Ecto neural progenitor cell (in vitro differentiated cells): ENCODE results near the gene CDC14B.
"Not testable (repeated sequence)": the region's sequence is repeated elsewhere in the genome, so short reads cannot be mapped to it uniquely, and the experiment has no call there.

Experiments
- DNase-seq: peaks from one replicate; pipeline ENCODE4 v3.0.0-alpha.2; 2018; ENCODE audit warnings: low spot score

The CDC14B gene

DNA sequence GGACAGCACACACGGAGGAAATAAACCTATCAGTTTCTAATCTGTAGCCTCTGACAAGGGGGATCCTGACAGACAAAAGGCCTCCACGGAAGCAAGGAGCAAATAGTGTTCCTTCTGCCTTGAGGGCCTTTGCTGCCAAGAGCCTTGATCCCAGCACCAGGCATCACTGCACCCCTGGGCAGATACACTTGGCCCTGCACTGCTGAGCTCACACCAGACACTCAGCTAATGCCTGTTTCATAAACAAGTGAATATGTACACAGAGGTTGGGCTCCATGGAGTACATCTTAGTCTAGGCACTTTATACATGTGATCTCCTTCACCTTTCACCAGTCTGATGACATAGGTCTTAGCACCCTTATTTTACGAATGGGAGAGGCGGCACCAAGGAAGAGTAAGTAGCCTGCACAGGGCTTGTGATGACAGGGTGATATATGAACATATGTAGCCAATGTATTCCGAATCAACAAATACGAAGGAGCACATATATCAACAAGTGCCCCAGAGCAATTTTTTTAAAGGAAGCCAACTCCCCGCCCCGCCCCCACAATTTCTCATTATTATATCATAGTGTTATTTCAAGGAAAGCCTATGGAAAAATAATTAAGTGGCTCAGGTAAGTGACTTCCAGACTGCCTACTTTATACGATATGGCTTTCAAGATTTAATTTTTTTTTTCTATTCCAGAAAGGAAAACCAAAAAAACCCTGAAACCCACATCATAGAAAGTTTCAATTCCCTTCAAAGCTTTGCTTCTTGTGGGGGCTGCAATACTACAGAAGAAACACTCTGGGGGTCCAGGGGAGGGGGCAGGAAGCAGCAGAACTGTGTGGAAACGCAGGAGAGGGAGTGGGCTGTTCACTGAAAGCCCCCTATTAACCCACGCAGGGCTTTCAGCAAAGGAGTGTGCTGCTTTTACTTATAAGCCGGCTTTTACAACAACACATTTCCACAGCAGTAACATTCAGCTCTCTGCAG, 32.0 kb downstream of the CDC14B start:
- DNase-seq = no peak

DNA sequence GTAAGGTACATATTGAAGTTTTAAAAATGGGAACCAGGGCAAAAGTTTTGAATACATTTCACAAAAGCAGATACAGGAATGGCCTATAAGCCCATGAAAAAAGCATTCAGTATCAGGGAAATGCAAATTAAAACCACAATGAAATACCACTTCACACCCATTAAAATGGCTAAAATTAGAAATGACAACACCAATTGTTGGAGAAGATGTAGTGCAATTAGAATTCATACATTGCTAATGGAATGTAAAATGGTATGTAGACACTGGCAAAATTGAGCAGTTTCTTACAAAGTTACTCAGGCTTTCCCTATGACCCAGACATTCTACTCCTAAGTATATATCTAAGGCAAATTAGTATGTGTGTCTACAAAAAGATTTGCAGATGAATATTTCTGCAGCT, 34.2 kb downstream of the CDC14B start:
- DNase-seq = no peak

DNA sequence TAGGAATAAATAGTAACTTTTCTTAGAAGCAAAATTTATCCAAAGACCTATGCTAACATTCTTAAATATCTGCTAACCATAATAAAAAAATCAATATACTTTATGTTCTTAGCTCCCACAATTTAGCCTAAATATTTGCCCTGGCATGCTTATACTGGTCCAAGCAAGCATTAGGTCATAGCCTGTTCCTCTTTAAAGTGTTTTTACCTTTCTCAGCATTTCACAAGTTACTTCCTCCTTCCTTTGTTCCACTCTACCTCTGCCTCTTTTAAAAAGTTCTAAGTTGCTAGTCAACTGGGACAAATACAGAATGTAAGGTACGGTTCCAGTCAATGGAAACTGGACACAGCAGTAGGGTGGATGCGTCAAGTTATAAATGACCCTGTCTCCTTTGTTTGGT, 37.4 kb downstream of the CDC14B start:
- not testable (repeated sequence) for DNase-seq

DNA sequence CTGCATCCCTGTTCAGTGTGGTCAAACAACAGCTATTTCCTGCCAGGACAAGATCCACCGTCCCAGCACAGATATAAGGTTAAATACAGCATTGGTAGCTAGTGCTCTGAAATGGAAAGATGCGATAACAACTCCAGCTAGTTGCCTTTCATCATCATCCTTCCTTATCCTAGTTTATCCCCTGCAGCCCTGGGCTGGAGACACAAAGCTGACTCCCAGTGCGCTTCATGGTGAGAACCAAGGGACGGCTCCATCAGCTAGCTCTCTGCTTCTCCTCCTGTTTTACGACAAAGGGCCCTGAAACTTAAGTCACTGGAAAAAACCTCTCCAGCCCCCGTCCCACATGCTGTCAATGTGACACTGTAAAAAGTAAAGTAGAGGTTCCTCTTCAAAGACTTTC, 37.9 kb downstream of the CDC14B start:
- DNase-seq = no peak

DNA sequence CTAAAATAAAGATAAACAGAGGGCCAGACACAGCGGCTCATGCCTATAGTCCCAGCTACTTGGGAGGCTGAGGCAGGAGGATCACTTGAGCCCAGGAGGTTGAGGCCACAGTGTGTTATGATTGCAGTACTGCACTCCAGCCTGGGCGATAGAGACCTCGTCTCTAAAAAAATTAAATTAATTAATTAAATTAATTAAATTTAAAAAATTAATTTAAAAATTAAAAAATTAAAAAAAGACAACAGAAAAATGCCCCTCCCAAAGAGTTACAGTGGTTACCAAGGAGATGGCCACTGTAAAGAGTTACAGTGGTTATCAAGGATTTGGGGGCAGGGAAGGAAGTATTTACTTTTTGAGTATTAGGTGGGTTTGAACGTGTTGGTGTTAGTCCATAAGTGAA, 38.3 kb downstream of the CDC14B start:
- DNase-seq = no peak

DNA sequence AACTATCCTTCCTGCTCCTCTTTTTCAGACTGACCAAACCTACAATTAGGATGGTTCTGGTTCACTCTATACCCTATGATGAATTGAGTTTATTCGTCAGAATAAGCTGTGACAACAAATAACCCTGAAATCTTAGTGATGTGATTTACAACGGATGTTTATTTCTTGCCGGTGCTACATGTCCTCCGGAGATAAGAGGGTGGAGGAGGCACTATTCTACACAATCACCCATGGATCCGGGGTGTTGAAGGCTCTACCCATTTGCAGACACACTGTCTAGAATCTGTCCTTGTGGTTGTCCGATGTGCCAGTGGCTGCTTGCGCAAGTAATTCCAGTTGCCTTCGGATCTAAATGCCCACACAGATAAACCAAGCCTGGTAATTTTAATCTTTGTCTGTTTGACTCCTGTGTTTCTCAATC, 44.7 kb downstream of the CDC14B start:
- DNase-seq = no peak

DNA sequence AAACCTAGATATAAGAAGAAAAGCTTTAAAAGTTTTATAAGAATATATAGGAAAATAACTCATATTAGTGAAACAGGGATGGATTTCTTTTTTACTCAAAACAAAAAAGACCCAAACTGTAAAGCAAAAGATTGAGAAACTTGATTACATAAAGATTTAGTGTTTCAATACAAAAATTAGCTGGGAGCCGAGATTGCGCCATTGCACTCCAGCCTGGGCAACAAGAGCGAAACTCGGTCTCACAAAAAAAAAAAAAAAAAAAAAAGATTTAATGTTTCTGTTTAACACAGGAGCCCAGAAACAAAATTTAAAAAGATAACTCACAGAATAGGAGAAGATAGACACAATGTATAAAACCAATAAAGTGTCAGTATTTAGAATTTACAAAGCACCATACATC, 45.2 kb downstream of the CDC14B start:
- no peak for DNase-seq

DNA sequence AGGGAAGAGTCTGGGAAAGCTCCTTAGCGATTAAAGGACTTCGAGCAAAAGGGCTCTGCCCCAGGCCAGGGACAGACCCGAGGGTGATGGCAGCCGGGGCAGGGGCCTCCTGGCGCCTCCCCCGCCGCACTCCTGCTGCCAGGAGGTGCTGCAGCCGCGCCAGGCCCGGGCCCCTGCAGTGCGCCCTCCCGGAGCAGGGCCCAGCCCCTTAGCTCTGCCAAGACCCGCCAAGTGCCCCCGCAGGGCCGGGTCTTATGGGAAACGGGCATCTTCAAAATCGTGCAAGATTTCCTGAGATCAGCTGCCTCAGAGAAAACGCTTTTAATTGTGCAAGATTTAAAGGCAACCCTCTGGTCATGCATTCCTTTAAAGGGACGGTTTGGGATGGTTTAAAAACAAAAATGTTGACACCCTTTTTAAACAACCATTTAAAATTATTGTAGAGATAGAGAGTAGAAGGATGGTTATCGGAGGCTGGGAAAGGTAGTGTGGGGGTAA, 52.4 kb downstream of the CDC14B start:
- DNase-seq = no peak

DNA sequence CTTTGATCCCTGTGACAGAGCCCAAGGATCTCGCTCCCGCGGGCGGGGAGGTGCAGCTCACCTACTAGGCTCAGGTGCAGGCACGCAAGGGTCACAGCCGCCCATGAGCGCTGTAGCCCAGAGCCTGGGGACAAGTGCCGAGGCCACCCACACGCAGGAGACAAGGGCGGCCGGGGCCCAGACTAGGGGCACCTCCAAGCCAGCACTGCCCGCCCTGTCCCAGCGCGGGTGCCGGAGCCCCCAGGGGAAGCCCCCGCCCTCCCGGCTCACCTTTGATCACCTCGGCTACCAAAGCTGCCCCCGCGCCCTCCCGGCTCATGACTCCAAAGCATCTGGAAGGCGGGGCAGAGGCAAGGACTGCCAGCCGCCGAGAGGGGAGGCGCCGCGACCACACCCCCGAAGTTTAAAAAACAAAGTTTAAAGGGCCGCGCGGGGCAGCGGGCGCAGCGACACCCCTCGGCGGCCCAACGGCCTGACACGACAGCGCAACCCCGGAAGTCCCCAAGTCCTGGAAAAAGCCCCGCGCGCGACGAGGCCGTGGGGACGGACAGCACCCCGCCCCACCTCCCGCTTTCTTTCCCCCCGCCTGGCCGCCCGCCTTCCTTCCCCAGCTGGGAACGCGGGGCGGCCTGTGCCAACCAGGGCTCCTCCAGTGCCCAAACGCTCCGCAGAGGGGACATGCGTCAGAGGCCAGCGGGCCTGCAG, 53.0 kb downstream of the CDC14B start:
- DNase-seq = peak; percentile 88

DNA sequence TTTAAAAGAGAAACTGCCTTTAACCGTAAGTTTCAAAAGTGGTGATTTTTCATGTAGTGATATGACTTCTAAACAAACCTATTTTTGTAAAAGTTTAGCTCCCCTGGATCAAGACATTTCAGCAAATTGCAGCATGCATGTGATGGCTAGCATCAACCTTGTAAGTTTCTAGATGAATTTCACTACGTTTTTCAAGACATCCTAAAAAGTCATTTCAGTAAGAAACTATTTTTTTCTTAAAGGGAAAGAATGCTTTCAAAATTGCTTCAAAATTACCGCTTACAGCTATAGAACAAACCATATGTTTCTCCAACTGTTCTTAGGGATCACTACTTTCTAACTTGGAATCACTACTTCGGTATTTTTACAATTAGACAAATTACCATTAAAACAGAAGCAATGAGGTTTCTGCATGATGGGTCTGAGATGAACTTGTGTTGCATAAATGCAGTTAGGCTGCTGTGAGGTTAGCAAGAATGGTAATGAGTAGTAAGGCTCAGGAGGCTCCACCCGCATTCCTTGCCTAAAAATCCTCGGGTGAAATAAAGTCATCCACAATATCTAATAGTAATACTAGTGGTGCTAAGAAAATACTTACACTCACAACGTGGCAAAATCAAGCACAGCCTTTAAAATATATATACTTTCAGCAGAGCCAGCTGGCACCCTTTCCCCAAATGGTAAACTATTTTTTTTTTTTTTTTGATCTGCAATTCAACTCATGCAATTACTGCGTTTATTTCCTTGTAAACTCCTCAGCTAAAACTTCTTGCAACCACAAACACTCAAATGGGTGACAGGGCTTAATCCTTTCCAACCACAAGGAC, 53.8 kb downstream of the CDC14B start:
- DNase-seq = no peak

DNA sequence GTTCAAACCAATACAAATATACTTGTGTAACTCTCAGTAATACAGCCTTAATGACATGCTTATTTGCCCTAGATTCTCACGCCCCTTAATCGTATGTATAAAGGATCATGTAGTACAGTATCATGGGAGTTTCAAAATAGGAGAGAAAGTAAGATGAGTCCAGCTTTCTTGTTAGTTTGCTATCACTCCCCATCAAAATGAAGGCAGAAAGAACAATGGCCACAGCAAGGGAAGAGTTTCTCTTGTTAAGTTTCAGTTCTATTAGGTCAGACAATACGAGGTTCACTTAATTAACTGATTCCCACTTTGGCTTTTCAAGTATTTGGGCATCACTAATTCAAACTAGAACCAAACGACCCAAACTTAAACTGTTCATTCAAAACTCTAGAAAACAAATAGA, 55.4 kb downstream of the CDC14B start:
- no peak for DNase-seq

DNA sequence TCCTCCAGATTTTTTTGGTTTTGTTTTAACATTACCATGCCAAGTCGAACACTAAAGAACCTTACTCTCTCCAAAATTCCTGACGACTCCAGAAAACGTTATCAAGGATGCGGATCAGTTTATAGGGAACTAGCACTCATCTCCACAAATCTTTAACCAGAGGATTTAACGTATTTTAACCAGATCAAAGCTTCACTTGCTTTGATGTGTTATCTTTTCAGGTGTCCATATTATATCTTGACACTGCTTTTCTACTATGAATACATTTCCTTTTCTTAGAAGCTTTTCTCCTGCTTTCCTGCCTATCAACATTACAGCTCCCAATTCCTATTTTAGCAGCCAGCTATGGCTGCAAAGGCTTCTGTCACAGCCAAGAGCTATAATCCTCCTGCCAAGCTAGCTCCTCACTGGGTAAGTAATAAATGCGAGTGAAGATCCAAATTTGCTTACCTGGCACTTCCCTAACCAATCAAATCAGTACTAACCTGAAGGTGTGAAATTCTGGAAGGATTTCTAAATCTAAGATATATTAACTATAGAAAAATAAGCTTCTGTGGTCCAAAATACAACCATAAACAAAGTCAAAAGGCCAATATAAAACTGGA, 60.2 kb downstream of the CDC14B start:
- no peak for DNase-seq

DNA sequence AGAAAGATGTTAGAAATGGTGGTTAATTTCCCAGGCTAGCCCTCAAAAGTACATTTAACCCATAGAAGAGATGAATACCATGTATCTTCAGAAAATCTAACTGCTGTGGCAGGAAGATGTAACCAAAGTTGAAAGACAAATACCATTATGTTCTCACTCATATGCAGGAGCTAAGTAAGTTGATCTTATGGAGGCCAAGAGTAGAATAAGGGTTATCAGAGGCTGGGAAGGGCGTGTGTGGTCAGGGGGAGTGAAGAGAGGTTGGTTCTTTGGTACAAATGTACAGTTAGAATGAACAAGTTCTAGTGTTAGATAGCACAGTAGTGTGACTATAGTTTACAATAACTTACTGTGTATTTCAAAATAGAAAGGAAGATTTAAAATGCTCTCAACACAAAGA, 61.7 kb downstream of the CDC14B start:
- no peak for DNase-seq

DNA sequence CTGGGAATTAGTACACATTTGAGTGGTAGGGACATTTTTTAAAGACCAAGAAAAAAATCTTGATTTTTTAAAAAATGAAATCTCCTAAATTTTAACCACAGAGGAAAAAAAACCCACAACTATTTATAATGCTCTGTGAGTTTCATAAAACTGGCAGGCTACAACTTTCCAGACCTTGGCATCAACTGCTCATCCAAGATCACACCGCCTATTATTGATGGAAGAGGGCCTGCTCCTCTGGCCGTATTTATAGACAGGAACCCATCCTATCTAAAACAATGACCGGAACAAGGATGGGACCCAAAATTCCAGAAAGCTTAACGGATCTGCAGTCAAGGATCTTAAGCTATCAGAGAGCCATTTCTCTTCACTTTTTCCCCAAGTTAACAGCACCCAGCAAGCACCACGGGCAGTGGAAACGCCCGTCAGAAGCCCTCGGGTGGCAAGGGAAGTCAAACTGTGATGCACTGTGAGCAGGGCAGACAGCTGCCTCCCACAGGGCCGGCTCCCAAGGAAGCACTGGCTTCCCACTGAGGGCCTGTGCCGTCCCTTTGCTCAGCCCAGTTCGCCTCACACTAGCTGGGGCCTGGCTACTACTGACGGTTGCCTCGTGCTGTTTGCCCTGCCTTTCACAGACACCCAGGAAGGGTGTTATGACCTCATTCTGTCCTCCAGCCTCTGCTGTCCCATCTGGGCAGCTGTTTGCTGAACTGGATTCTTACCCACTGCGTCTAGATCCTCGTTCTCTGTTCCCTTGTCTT, 62.8 kb downstream of the CDC14B start:
- no peak for DNase-seq

DNA sequence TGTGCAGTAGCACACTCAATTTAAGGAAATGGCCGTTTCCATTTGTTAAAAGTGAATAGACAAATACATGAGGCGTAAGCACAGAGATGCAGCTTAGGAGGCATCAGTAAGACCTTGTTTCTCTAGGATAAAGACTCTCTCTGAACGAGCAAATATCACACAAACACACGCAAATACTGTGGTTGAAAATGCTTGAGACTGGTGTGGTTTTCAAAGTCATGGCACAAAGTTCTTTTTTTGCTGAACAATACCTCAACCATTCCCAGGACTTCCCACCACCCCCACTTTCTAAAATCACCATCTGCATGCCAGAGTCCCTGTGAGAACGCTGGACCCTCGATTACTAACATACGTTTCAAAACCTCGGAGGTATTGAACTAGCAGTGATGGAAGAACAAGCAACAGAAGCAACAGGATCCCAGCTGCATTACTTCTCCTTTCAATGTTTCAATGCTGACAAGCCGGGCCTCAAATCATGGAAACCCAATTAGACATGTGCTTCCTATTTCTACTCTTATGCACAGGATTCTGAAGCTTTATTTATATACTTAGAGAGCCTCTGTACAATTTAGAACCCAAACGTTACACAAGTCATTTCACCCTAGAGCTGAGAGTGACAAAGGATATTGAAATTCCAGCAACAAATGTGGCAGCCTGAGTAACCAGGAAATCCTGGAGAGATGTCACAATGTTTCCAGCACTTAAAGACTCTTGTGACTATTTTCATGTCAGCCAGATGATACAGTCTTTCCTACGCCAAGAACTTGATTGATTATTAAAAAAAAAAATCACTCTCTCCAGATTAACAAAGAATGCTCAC, 63.9 kb downstream of the CDC14B start:
- DNase-seq = no peak

DNA sequence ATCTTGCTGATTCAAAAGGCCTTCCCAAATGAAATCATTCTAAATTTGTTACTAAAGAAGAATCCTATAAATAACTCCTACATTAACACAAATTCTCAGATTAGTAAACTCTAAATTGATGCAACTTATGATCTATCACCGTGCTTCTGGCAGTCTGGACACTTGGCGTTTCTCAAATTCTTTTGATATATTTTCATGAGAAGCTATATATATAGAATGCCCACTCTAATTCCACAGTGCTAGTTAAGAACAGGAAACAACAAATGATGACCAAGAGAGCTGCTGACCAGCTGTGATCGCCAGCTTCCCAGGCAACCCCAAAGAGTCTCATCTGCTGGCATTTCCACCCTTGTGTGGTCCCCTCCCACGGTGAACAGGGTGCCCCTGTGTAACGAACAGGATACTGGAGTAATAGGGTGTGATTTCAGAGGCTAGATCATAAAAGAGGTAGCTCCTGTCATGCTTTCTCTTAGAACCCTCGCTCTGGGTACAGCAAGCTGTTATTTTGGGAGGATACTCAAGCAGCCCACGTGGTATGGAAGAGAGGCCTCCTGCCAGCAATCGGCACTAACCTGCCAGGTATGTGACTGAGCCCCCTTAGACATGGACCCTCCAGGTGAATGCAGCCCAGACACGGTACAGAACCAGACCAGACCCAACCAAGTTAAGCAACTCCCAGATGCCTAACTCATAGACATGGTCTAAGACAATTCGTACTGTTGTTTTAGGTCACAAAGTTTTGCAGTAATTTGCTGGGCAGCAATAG, 64.7 kb downstream of the CDC14B start:
- no peak for DNase-seq

DNA sequence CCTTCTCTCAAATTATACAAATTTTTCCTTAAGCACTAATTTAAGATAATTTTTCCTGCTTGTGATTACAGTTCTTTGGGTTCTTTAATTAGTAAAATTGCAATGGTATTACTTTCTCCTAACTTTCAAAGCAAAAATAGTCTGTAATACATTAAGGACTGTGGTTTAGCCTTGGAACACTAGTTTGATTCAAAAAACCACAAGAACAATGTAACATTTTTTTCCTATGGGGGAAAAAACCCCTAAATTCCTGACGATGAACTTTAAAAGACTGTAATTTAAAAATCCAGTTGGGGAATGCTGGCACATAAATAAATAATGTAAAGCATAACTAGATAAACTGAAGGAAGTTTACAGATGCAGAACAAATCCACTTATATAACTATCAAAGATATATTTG, 65.3 kb downstream of the CDC14B start:
- DNase-seq = no peak

DNA sequence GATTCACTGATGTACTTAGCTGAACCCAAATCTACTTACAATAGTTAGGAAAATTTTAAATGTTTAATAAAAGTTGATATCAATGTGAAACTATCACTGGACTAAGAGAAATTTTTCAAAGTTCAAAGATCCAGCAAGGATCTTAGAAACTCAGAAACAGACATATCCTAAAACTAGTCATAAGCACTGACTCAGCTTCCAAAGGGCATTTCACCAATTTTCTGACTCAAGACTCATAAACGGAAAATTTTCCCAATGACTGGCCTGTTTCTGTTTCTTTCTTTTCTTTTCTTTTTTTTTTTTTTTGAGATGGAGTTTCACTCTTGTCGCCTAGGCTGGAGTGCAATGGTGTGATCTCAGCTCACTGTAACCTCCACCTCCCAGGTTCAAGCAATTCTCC, 66.6 kb downstream of the CDC14B start:
- no peak for DNase-seq

DNA sequence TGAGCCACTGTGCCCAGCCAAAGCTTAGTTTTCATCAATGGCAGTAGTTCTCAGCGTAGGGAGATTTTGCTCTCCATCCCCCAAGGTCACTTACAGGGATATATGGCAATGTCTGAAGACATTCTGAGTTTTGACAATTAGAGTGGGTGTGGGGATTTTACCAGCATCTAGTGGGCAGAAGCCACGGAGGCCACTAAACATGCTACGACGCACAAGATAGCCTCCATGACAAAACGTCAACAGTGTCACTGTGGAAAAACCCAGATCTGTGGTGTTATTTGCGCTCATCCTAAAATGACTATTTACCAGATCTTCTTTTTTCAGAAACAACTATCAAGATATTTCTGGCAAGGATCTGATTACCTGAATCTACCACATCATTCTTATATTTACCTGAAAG, 68.2 kb downstream of the CDC14B start:
- DNase-seq = no peak
